ENCODE data around the gene VWA8. TPM values are rescaled to one million over a fixed set of nuclear protein-coding genes. Genes with fewer than 3 reads are reported as not detected.

VWA8 gene
- total RNA-seq, 1 donor from 2014 or later = 33.4 TPM

- no peak overlapping the region for H3K27ac ChIP-seq
- peaks cover 4% of the 10 kb centered on the region for H3K4me1 ChIP-seq
- H3K4me3 ChIP-seq = no peak overlapping the region
- H3K36me3 ChIP-seq = no peaks in the 10 kb centered on the region
- intact Hi-C loops (cut with DNase I) = no loop called here
- TF ChIP-seq POLR2A (IDR thresholded peaks at IDR 0.05) (no peak), POLR2AphosphoS5 (IDR thresholded peaks at IDR 0.05; ENCODE audit: insufficient read depth in 1 of 2, low read depth in 1 of 2) (no peak)
- no peak for DNase-seq (ENCODE audit: extremely low spot score in 2 of 2)
- H3K9me3 ChIP-seq = no peaks in the 10 kb centered on the region
- no peaks in the 10 kb centered on the region for H3K27me3 ChIP-seq
Measured at GRCh38 chr13:41785402-41786172, 175.3 kb downstream of the VWA8 start.

GRCh38 chr13:41782086-41782485 lies 178.8 kb downstream of the VWA8 start:
- Histone ChIP-seq H3K4me3 (no peak overlapping the region), H3K36me3 (no peaks in the 10 kb centered on the region), H3K27ac (no peak overlapping the region), H3K9me3 (no peaks in the 10 kb centered on the region), H3K27me3 (no peaks in the 10 kb centered on the region), H3K4me1 (no peaks in the 10 kb centered on the region)
- TF ChIP-seq, protein P1, sequence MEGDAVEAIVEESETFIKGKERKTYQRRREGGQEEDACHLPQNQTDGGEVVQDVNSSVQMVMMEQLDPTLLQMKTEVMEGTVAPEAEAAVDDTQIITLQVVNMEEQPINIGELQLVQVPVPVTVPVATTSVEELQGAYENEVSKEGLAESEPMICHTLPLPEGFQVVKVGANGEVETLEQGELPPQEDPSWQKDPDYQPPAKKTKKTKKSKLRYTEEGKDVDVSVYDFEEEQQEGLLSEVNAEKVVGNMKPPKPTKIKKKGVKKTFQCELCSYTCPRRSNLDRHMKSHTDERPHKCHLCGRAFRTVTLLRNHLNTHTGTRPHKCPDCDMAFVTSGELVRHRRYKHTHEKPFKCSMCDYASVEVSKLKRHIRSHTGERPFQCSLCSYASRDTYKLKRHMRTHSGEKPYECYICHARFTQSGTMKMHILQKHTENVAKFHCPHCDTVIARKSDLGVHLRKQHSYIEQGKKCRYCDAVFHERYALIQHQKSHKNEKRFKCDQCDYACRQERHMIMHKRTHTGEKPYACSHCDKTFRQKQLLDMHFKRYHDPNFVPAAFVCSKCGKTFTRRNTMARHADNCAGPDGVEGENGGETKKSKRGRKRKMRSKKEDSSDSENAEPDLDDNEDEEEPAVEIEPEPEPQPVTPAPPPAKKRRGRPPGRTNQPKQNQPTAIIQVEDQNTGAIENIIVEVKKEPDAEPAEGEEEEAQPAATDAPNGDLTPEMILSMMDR (IDR thresholded peaks at IDR 0.05) = no peak
- TF ChIP-seq POLR2A (IDR thresholded peaks at IDR 0.05) (no peak), POLR2AphosphoS5 (IDR thresholded peaks at IDR 0.05; ENCODE audit: insufficient read depth in 1 of 2, low read depth in 1 of 2) (no peak)
- no peak for DNase-seq (ENCODE audit: extremely low spot score in 2 of 2)
- intact Hi-C loops (cut with DNase I) = no loop called here

GRCh38 chr13:41780715-41781706 lies 179.9 kb downstream of the VWA8 start:
- Histone ChIP-seq H3K9me3 (no peaks in the 10 kb centered on the region), H3K27me3 (no peaks in the 10 kb centered on the region), H3K4me1 (no peaks in the 10 kb centered on the region), H3K27ac (no peak overlapping the region), H3K4me3 (no peak overlapping the region), H3K36me3 (no peaks in the 10 kb centered on the region)
- intact Hi-C loops (cut with DNase I) = no loop called here
- no peak for DNase-seq (ENCODE audit: extremely low spot score in 2 of 2)
- TF ChIP-seq POLR2AphosphoS5 (IDR thresholded peaks at IDR 0.05; ENCODE audit: insufficient read depth in 1 of 2, low read depth in 1 of 2) (no peak), POLR2A (IDR thresholded peaks at IDR 0.05) (no peak)
- TF ChIP-seq, protein P1 (IDR thresholded peaks at IDR 0.05) = no peak

GRCh38 chr13:41775251-41775650 lies 185.7 kb downstream of the VWA8 start:
- no peak for DNase-seq (ENCODE audit: extremely low spot score in 2 of 2)
- TF ChIP-seq, protein P1 (IDR thresholded peaks at IDR 0.05) = no peak
- TF ChIP-seq POLR2A (IDR thresholded peaks at IDR 0.05) (no peak), POLR2AphosphoS5 (IDR thresholded peaks at IDR 0.05; ENCODE audit: insufficient read depth in 1 of 2, low read depth in 1 of 2) (no peak)
- Histone ChIP-seq H3K4me3 (no peak overlapping the region), H3K27me3 (no peaks in the 10 kb centered on the region), H3K9me3 (no peaks in the 10 kb centered on the region), H3K27ac (no peak overlapping the region), H3K4me1 (no peaks in the 10 kb centered on the region), H3K36me3 (no peaks in the 10 kb centered on the region)
- intact Hi-C loops (cut with DNase I) = no loop called here

DNA sequence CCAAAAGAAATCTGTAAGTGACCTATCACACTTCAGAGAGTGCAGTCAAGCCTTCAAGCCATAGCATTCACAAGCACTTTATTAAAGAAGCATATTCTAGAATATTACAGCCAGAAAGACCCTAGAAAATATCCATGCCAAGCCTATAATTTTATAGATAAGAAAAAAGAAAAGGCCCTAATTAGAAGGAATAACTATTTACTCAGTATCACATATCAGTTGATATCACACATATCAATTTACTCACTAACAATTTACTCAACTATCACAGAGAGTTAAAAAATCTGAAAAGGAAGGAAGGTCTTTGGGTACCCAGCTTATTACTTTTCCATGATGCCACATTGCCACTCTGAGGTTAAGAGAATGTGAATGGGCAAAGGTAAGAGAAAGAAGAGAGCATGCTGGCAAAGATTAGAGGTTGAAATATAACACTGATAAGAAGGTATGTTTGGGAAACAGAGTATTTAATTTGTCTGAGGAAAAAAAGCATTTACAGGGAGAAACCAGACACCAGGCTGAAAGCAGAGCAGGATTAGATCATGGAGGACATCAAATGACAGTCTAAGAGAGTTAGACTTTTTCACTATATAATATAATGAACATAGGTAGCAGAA lies 186.2 kb downstream of the VWA8 start:
- TF ChIP-seq POLR2AphosphoS5 (IDR thresholded peaks at IDR 0.05; ENCODE audit: insufficient read depth in 1 of 2, low read depth in 1 of 2) (no peak), POLR2A (IDR thresholded peaks at IDR 0.05) (no peak)
- TF ChIP-seq, protein P1 (IDR thresholded peaks at IDR 0.05) = no peak
- H3K9me3 ChIP-seq = no peaks in the 10 kb centered on the region
- no peaks in the 10 kb centered on the region for H3K4me1 ChIP-seq
- no peak overlapping the region for H3K4me3 ChIP-seq
- DNase-seq (ENCODE audit: extremely low spot score in 2 of 2) = no peak
- no peak overlapping the region for H3K27ac ChIP-seq
- H3K27me3 ChIP-seq = no peaks in the 10 kb centered on the region
- H3K36me3 ChIP-seq = no peaks in the 10 kb centered on the region
- intact Hi-C loops (cut with DNase I) = no loop called here
